Neural progenitor cell (in vitro differentiated cells): ENCODE measurements around the gene VSIG10. TPM values are rescaled to one million over a fixed set of nuclear protein-coding genes. Genes with fewer than 3 reads are reported as not detected.

ENCODE experiments used
- DNase-seq: peaks from one replicate; pipeline ENCODE4 v3.0.0-alpha.2; 2016; ENCODE audit warnings: low spot score
- H2AFZ ChIP-seq: fragments of 200-600 bp; sonication (generic); replicated peaks from 2 replicates; pipeline ENCODE4 v1.6.1; 2016; ENCODE audit warnings: antibody characterized with exemption
- H3F3A ChIP-seq: fragments of 200-600 bp; sonication (generic); 2 replicates; pipeline ENCODE4 v1.6.1; 2016; ENCODE audit warnings: antibody characterized with exemption, low read depth
- H3K27ac ChIP-seq: fragments of 200-600 bp; sonication (generic); 2 replicates; pipeline ENCODE4 v1.5.1; 2016; ENCODE audit warnings: mild to moderate bottlenecking
- H3K27me3 ChIP-seq: fragments of 200-600 bp; sonication (generic); 2 replicates; pipeline ENCODE4 v1.6.1; 2016; ENCODE audit warnings: mild to moderate bottlenecking, moderate library complexity
- H3K36me3 ChIP-seq: fragments of 200-600 bp; sonication (generic); 2 replicates; pipeline ENCODE4 v1.5.1; 2016
- H3K4me1 ChIP-seq: fragments of 200-600 bp; sonication (generic); 2 replicates; pipeline ENCODE4 v1.6.1; 2016; ENCODE audit warnings: mixed run types
- H3K4me2 ChIP-seq: fragments of 200-600 bp; sonication (generic); 2 replicates; pipeline ENCODE4 v1.6.1; 2016
- H3K4me3 ChIP-seq: fragments of 200-600 bp; sonication (generic); 2 replicates; pipeline ENCODE4 v1.5.1; 2016
- H3K79me2 ChIP-seq: fragments of 200-600 bp; sonication (generic); 2 replicates; pipeline ENCODE4 v1.6.1; 2016; ENCODE audit warnings: low read depth
- H3K9ac ChIP-seq: fragments of 200-600 bp; sonication (generic); 2 replicates; pipeline ENCODE4 v1.6.1; 2016
- H3K9me3 ChIP-seq: fragments of 200-600 bp; sonication (generic); 2 replicates; pipeline ENCODE4 v1.5.1; 2016; ENCODE audit warnings: low read depth
- H4K20me1 ChIP-seq: fragments of 200-600 bp; sonication (generic); 2 replicates; pipeline ENCODE4 v1.6.1; 2016; ENCODE audit warnings: low read depth
- H3K27ac Mint-ChIP-seq: 3 replicates; pipeline ENCODE4 v1.8.0; 2021; ENCODE audit warnings: mixed read lengths
- H3K27me3 Mint-ChIP-seq: 2 replicates; pipeline ENCODE4 v1.8.0; 2022; ENCODE audit warnings: low read depth, mild to moderate bottlenecking, inconsistent platforms, moderate library complexity, mixed read lengths; ENCODE audit not compliant: insufficient read depth
- H3K36me3 Mint-ChIP-seq: 3 replicates; pipeline ENCODE4 v1.8.0; 2021; ENCODE audit warnings: mixed read lengths
- H3K4me1 Mint-ChIP-seq: 3 replicates; pipeline ENCODE4 v1.8.0; 2021; ENCODE audit warnings: mixed read lengths
- H3K4me3 Mint-ChIP-seq: 3 replicates; pipeline ENCODE4 v1.8.0; 2021; ENCODE audit warnings: mild to moderate bottlenecking, moderate library complexity, mixed read lengths
- H3K9me3 Mint-ChIP-seq: 3 replicates; pipeline ENCODE4 v1.8.0; 2020; ENCODE audit warnings: mixed read lengths
- EZH2 ChIP-seq: fragments of 200-600 bp; sonication (generic); IDR thresholded peaks from 2 replicates; pipeline ENCODE4 v1.6.1; 2017; ENCODE audit warnings: antibody characterized with exemption, mild to moderate bottlenecking, moderate library complexity
- EZH2phosphoT487 ChIP-seq: fragments of 200-600 bp; sonication (generic); IDR thresholded peaks from 2 replicates; pipeline ENCODE4 v1.6.1; 2017; ENCODE audit warnings: antibody characterized with exemption
- total RNA-seq: library from RNA; depleted of rRNA; stranded (reverse); fragments of >200 nt; gene quantifications from 2 replicates; pipeline ENCODE4 v1.2.3, GENCODE V29; 2015; ENCODE audit warnings: low replicate concordance
- TF ChIP-seq, protein P1 (sequence below): fragments of 200-600 bp; sonication (generic); IDR thresholded peaks from 2 replicates; pipeline ENCODE4 v1.5.1; 2017; ENCODE audit warnings: antibody characterized with exemption, mild to moderate bottlenecking

The VSIG10 gene
- total RNA-seq, 1 donor from 2014 or later, result 22.6 TPM

DNA sequence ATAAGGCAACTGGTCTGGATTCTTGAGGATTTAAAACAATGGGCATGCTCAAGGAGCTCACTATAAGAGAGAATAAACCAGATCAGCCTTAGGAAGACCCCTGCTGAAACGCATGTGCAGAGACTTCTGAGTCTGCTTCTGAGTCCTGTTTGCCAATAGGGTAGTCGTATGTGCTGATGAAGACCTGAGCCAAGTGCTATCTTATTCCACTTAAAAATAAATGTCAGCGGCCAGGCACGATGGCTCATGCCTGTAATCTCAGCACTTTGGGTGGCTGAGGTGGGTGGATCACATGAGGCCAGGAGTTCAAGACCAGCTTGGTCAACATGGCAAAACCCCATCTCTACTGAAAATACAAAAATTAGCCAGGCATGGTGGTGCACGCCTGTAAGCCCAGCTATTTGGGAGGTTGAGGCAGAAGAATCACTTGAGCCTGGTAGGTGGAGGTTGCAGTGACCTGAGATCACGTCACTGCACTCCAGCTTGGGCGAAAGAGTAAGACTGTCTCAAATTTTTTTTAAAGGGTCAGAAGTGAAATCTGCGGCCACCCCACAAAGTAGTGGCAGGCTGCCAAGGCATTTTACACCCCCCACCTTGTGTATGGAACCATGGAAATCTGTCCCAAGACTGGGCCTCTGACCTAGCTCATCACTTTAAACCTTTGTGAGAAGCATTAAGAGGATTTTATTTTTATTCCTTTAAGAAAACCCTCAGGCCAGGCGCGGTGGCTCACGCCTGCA lies 67.0 kb downstream of the VSIG10 start:
- H3K9me3 Mint-ChIP-seq, result no peaks in the 10 kb centered on the region
- peaks cover 6% of the 10 kb centered on the region for H3K4me1 Mint-ChIP-seq
- Histone ChIP-seq H3K9ac (no peak overlapping the region), H3K4me3 (no peak overlapping the region), H3K27me3 (no peaks in the 10 kb centered on the region), H3K4me1 (no peaks in the 10 kb centered on the region), H3K27ac (no peak overlapping the region), H3K36me3 (peaks cover 4% of the 10 kb centered on the region), H4K20me1 (peaks cover 5% of the 10 kb centered on the region), H2AFZ (no peak overlapping the region), H3K9me3 (no peaks in the 10 kb centered on the region), H3K4me2 (no peak overlapping the region), H3F3A (peaks cover 14% of the 10 kb centered on the region), H3K79me2 (no peaks in the 10 kb centered on the region)
- no peak for DNase-seq
- H3K36me3 Mint-ChIP-seq, result peaks cover 32% of the 10 kb centered on the region
- H3K27me3 Mint-ChIP-seq, result no peaks in the 10 kb centered on the region
- peak overlapping the region; percentile 50 for H3K27ac Mint-ChIP-seq
- no peak overlapping the region for H3K4me3 Mint-ChIP-seq
- TF ChIP-seq, protein P1, sequence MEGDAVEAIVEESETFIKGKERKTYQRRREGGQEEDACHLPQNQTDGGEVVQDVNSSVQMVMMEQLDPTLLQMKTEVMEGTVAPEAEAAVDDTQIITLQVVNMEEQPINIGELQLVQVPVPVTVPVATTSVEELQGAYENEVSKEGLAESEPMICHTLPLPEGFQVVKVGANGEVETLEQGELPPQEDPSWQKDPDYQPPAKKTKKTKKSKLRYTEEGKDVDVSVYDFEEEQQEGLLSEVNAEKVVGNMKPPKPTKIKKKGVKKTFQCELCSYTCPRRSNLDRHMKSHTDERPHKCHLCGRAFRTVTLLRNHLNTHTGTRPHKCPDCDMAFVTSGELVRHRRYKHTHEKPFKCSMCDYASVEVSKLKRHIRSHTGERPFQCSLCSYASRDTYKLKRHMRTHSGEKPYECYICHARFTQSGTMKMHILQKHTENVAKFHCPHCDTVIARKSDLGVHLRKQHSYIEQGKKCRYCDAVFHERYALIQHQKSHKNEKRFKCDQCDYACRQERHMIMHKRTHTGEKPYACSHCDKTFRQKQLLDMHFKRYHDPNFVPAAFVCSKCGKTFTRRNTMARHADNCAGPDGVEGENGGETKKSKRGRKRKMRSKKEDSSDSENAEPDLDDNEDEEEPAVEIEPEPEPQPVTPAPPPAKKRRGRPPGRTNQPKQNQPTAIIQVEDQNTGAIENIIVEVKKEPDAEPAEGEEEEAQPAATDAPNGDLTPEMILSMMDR, result no peak
- TF ChIP-seq EZH2 (no peak), EZH2phosphoT487 (no peak)

DNA sequence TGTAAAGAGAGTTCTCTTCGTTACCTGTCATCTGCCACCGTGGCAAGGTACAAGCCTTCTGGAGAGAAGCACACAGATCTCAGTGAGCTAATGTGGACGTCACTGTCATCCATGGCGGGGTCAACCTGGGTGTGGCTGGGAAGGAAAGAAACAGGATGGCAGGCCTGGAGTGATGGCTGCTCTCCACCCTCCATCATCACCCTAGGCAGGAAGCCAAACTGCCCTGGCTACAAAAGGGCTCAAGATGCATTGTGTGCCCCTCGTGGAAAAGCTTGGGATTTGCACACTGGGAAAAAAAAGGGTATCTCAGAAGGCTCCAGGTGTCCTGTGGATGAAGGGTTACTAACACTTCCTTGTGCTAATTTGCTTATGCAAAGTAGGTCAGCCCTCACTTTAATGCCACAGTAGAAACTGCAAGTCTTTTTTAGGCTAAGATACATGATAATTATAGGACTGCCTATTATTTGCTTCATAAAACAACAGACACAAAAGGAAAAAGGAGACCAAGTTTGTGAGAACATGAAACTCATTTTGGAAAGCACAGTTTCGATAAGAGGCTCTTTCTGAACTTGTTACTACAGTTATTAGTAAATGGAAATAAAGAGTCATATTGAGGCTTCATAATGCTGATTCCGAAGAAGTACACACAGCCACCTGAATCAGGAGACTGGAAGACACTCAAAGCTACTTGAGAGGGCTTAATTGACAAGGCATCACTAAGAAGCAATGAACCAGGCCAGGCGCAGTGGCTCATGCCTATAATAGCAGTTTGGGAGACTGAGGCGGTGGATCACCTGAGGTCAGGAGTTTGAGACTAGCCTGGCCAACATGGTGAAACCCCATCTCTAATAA lies 68.4 kb downstream of the VSIG10 start:
- Histone ChIP-seq H4K20me1 (peaks cover 5% of the 10 kb centered on the region), H3F3A (peaks cover 14% of the 10 kb centered on the region), H3K27ac (no peak overlapping the region), H3K4me1 (no peaks in the 10 kb centered on the region), H3K4me3 (no peak overlapping the region), H3K27me3 (no peaks in the 10 kb centered on the region), H2AFZ (no peak overlapping the region), H3K9ac (no peak overlapping the region), H3K79me2 (no peaks in the 10 kb centered on the region), H3K36me3 (peaks cover 5% of the 10 kb centered on the region), H3K4me2 (no peak overlapping the region), H3K9me3 (no peaks in the 10 kb centered on the region)
- H3K4me3 Mint-ChIP-seq, result no peak overlapping the region
- H3K4me1 Mint-ChIP-seq, result no peaks in the 10 kb centered on the region
- TF ChIP-seq, protein P1, result no peak
- TF ChIP-seq EZH2 (no peak), EZH2phosphoT487 (no peak)
- peak; percentile 5 for DNase-seq
- no peak overlapping the region for H3K27ac Mint-ChIP-seq
- no peaks in the 10 kb centered on the region for H3K9me3 Mint-ChIP-seq
- H3K36me3 Mint-ChIP-seq, result peaks cover 25% of the 10 kb centered on the region
- H3K27me3 Mint-ChIP-seq, result no peaks in the 10 kb centered on the region

DNA sequence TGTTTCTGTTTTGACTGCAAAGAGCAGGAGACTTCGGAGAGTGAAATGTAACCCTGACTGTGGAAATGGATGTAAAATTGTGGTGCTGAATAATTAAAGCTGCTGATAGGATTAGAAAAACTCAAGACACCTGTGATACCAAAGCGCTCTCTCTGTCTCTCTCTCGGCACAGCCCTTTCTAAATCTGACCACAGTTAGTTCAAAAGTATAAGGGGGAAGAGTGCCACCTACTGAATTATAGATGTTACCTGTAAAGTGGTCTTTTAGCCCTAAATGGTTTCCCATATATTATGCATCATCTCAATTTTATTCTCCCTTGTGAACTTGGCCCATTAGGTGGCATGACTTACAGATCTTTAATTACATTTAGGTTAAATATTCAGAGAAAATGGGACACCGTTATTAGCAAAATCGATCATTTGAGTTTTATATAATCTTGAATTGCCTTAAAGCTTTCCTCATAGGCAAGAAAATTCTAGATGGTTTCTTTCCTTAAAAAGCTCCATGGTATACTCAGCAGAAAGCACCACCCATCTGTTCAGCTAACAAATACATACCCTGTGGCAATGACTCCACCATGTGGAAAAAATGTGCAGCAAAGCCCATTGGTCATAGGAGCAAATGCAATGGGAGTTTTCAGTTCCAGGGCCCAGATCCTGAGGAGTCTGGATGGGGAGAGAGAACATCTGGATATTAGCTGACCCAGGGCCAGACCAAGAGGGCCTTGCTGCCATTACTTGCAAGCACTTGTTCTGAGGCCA lies 69.2 kb downstream of the VSIG10 start:
- Histone ChIP-seq H2AFZ (no peak overlapping the region), H4K20me1 (peaks cover 5% of the 10 kb centered on the region), H3K27me3 (no peaks in the 10 kb centered on the region), H3K79me2 (no peaks in the 10 kb centered on the region), H3K9ac (no peak overlapping the region), H3K4me3 (no peak overlapping the region), H3K36me3 (peaks cover 5% of the 10 kb centered on the region), H3K9me3 (no peaks in the 10 kb centered on the region), H3K4me2 (no peak overlapping the region), H3K27ac (no peak overlapping the region), H3K4me1 (no peaks in the 10 kb centered on the region), H3F3A (peaks cover 14% of the 10 kb centered on the region)
- Mint-ChIP-seq H3K4me1 (no peaks in the 10 kb centered on the region), H3K9me3 (no peaks in the 10 kb centered on the region), H3K4me3 (no peak overlapping the region), H3K27me3 (no peaks in the 10 kb centered on the region), H3K27ac (no peak overlapping the region), H3K36me3 (peaks cover 24% of the 10 kb centered on the region)
- TF ChIP-seq EZH2 (no peak), EZH2phosphoT487 (no peak)
- TF ChIP-seq, protein P1, result peak; percentile 49
- peak; percentile 49 for DNase-seq
